HFFc6 (cell line): ENCODE data around the gene SCRT2. TPM values are rescaled to one million over a fixed set of nuclear protein-coding genes. Genes with fewer than 3 reads are reported as not detected.
"Not testable (repeated sequence)": the region's sequence is repeated elsewhere in the genome, so short reads cannot be mapped to it uniquely, and the experiment has no call there.

Experiments
- DNase-seq: peaks from one replicate; pipeline ENCODE4 v3.0.0-alpha.2; 2018
- H3K27ac Mint-ChIP-seq: 2 replicates; pipeline ENCODE4 v1.8.0; 2020; ENCODE audit warnings: mild to moderate bottlenecking, mixed read lengths
- H3K27me3 Mint-ChIP-seq: 2 replicates; pipeline ENCODE4 v1.8.0; 2021; ENCODE audit warnings: mild to moderate bottlenecking, moderate library complexity, mixed read lengths; ENCODE audit not compliant: insufficient read depth
- H3K36me3 Mint-ChIP-seq: 2 replicates; pipeline ENCODE4 v1.8.0; 2021; ENCODE audit warnings: low read depth, mixed read lengths
- H3K4me1 Mint-ChIP-seq: 2 replicates; pipeline ENCODE4 v1.8.0; 2020; ENCODE audit warnings: low read depth, mixed read lengths
- H3K4me3 Mint-ChIP-seq: 2 replicates; pipeline ENCODE4 v1.8.0; 2020; ENCODE audit warnings: mild to moderate bottlenecking, moderate library complexity, mixed read lengths
- H3K9me3 Mint-ChIP-seq: 2 replicates; pipeline ENCODE4 v1.8.0; 2020; ENCODE audit warnings: mild to moderate bottlenecking, mixed read lengths
- CTCF ChIP-seq: fragments of 200-600 bp; sonication (generic); IDR thresholded peaks from 2 replicates; pipeline ENCODE4 v1.5.0; 2021; ENCODE audit warnings: antibody characterized with exemption, mild to moderate bottlenecking
- total RNA-seq, 6 experiments: library from RNA; stranded (reverse); fragmentation: NEBNext Ultra II Directional; extraction: Animal tissue kit (Norgen Biotek cat#: 25700); gene quantifications; 2 replicates in 1 of 6; 3 replicates in 5 of 6; pipeline ENCODE4 v1.2.3, GENCODE V29; 2021

The SCRT2 gene
- total RNA-seq, 6 experiments from 2014 or later: not detected

GRCh38 chr20:645318-646106 lies 30.1 kb downstream of the SCRT2 start:
- no peak overlapping the region; the same call in 1 of the 2 replicates for H3K4me3 Mint-ChIP-seq
- H3K9me3 Mint-ChIP-seq: no peaks in the 10 kb centered on the region
- DNase-seq: peak; percentile 33
- no peak overlapping the region for H3K27ac Mint-ChIP-seq
- peaks cover 27% of the 10 kb centered on the region for H3K36me3 Mint-ChIP-seq
- H3K27me3 Mint-ChIP-seq: peaks cover 10% of the 10 kb centered on the region
- peak; percentile 98 for TF ChIP-seq CTCF
- peaks cover 24% of the 10 kb centered on the region for H3K4me1 Mint-ChIP-seq

GRCh38 chr20:644692-645317 lies 30.8 kb downstream of the SCRT2 start:
- Mint-ChIP-seq H3K27ac (no peak overlapping the region), H3K4me1 (peaks cover 18% of the 10 kb centered on the region), H3K4me3 (no peak overlapping the region), H3K27me3 (peaks cover 10% of the 10 kb centered on the region), H3K36me3 (peaks cover 20% of the 10 kb centered on the region), H3K9me3 (no peaks in the 10 kb centered on the region)
- DNase-seq: no peak
- TF ChIP-seq CTCF: no peak

- H3K9me3 Mint-ChIP-seq: no peaks in the 10 kb centered on the region
- peaks cover 18% of the 10 kb centered on the region for H3K4me1 Mint-ChIP-seq
- TF ChIP-seq CTCF: no peak
- DNase-seq: no peak
- H3K27ac Mint-ChIP-seq: no peak overlapping the region
- H3K4me3 Mint-ChIP-seq: peak overlapping the region; percentile 30; the same call in 1 of the 2 replicates
- no peaks in the 10 kb centered on the region for H3K36me3 Mint-ChIP-seq
- H3K27me3 Mint-ChIP-seq: peaks cover 17% of the 10 kb centered on the region
These were observed 33.0 kb downstream of the SCRT2 start for GRCh38 chr20:642398-643174.

GRCh38 chr20:642013-642397 lies 33.6 kb downstream of the SCRT2 start:
- H3K4me3 Mint-ChIP-seq, H3K9me3 Mint-ChIP-seq: not testable (repeated sequence)
- H3K27me3 Mint-ChIP-seq: peaks cover 21% of the 10 kb centered on the region

GRCh38 chr20:641516-641875 lies 34.1 kb downstream of the SCRT2 start:
- Mint-ChIP-seq H3K4me3 (no peak overlapping the region), H3K9me3 (no peaks in the 10 kb centered on the region), H3K27me3 (peaks cover 21% of the 10 kb centered on the region), H3K27ac (no peak overlapping the region), H3K4me1 (peaks cover 13% of the 10 kb centered on the region), H3K36me3 (no peaks in the 10 kb centered on the region)
- no peak for TF ChIP-seq CTCF
- DNase-seq: no peak

More at GRCh38 chr20:642013-642397, 33.6 kb downstream of the SCRT2 start:
- not testable (repeated sequence) for DNase-seq, H3K36me3 Mint-ChIP-seq, H3K27ac Mint-ChIP-seq
- H3K4me1 Mint-ChIP-seq: peaks cover 17% of the 10 kb centered on the region
